ENCODE data around the gene LRFN2.

DNA sequence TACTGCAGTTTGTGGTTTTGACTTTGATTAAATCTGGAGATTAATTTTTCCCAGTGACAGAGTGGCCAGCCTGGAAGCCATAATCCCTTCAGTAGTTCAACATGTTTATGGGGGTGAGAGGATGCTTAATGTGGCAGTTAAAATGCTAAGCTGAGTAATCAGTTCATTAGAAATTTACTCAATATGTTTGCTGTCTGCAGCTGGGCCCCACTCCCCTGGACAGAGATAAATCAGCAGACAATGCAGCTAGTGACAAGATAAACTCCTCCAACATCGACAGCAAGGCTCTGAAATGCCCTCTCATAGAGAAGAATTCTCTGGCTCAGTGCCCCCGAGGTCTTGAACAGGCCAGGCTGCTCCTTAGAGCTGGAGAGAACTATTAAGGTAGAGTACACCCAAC lies 101.9 kb downstream of the LRFN2 start:
- TF ChIP-seq EZH2 (IDR thresholded peaks at IDR 0.05; ENCODE audit: borderline replicate concordance): no peak
- no peak for TF ChIP-seq CTCF (IDR thresholded peaks at IDR 0.05; ENCODE audit: poor library complexity)

Measured in hepatocyte (in vitro differentiated cells).